Hepatocyte (in vitro differentiated cells): ENCODE data around the gene SLC20A1. TPM values are rescaled to one million over a fixed set of nuclear protein-coding genes. Genes with fewer than 3 reads are reported as not detected.

Source experiments
- DNase-seq: peaks from one replicate; pipeline ENCODE4 v3.0.0-alpha.2; 2016; ENCODE audit warnings: low spot score
- H2AFZ ChIP-seq: fragments of 200-600 bp; sonication (generic); 2 replicates; pipeline ENCODE4 v1.6.0; 2016; ENCODE audit warnings: antibody characterized with exemption, mild to moderate bottlenecking
- H3K27ac ChIP-seq: fragments of 200-600 bp; sonication (generic); 2 replicates; pipeline ENCODE4 v1.5.1; 2016; ENCODE audit warnings: mild to moderate bottlenecking
- H3K27me3 ChIP-seq: fragments of 200-600 bp; sonication (generic); 2 replicates; pipeline ENCODE4 v1.6.1; 2016
- H3K36me3 ChIP-seq: fragments of 200-600 bp; sonication (generic); replicated peaks from 2 replicates; pipeline ENCODE4 v1.5.1; 2016; ENCODE audit warnings: low read depth; ENCODE audit not compliant: insufficient read depth
- H3K4me1 ChIP-seq: fragments of 200-600 bp; sonication (generic); 2 replicates; pipeline ENCODE4 v1.5.1; 2016; ENCODE audit warnings: mild to moderate bottlenecking, moderate library complexity; ENCODE audit not compliant: insufficient read depth
- H3K4me2 ChIP-seq: fragments of 200-600 bp; sonication (generic); 2 replicates; pipeline ENCODE4 v1.6.0; 2016
- H3K4me3 ChIP-seq: fragments of 200-600 bp; sonication (generic); 2 replicates; pipeline ENCODE4 v1.5.1; 2016; ENCODE audit warnings: mild to moderate bottlenecking
- H3K79me2 ChIP-seq: fragments of 200-600 bp; sonication (generic); 2 replicates; pipeline ENCODE4 v1.6.0; 2017; ENCODE audit warnings: mild to moderate bottlenecking
- H3K9me2 ChIP-seq: fragments of 200-600 bp; sonication (generic); replicated peaks from 2 replicates; pipeline ENCODE4 v1.6.0; 2017; ENCODE audit warnings: mild to moderate bottlenecking; ENCODE audit not compliant: insufficient read depth
- H3K9me3 ChIP-seq: fragments of 200-600 bp; sonication (generic); 2 replicates; pipeline ENCODE4 v1.5.1; 2016; ENCODE audit warnings: low read depth, mild to moderate bottlenecking
- H4K20me1 ChIP-seq: fragments of 200-600 bp; sonication (generic); 2 replicates; pipeline ENCODE4 v1.6.0; 2016; ENCODE audit warnings: mild to moderate bottlenecking; ENCODE audit not compliant: insufficient read depth, poor library complexity, severe bottlenecking
- CTCF ChIP-seq: fragments of 200-600 bp; sonication (generic); IDR thresholded peaks from 2 replicates; pipeline ENCODE4 v1.5.1; 2016; ENCODE audit warnings: antibody characterized with exemption, mild to moderate bottlenecking; ENCODE audit not compliant: poor library complexity
- EZH2 ChIP-seq: fragments of 200-600 bp; sonication (generic); IDR thresholded peaks from 2 replicates; pipeline ENCODE4 v1.6.1; 2016; ENCODE audit warnings: antibody characterized with exemption, mild to moderate bottlenecking, borderline replicate concordance
- EZH2phosphoT487 ChIP-seq: fragments of 200-600 bp; sonication (generic); IDR thresholded peaks from one replicate; pipeline ENCODE4 v1.6.1; 2018; ENCODE audit warnings: antibody characterized with exemption, mild to moderate bottlenecking, low read depth, moderate library complexity; ENCODE audit not compliant: unreplicated experiment, severe bottlenecking
- WGBS: methylation state at CpG from one replicate; pipeline ENCODE4 v1.1.6; 2016; ENCODE audit warnings: low lambda C conversion rate; ENCODE audit errors: missing lambda C conversion rate; 5-methylcytosine and 5-hydroxymethylcytosine counted together
- polyA plus RNA-seq: library from polyadenylated mRNA; unstranded; fragments of >200 nt; fragmentation: Nextera tagmentation; extraction: Ambion mirVana; gene quantifications from 2 replicates; pipeline ENCODE4 v1.2.1, GENCODE V29; 2016
- total RNA-seq: library from RNA; depleted of rRNA; stranded (reverse); fragments of >200 nt; gene quantifications from 2 replicates; pipeline ENCODE4 v1.2.3, GENCODE V29; 2014

Gene SLC20A1
- total and polyA plus RNA-seq, 2 experiments from 2014 or later = 63.6 to 135 TPM

- 76% methylated on average over 15 of the region's 16 CpGs for WGBS
- no peaks in the 10 kb centered on the region for H3K27me3 ChIP-seq
- peak overlapping the region; percentile 55 for H3K27ac ChIP-seq
- no peak for TF ChIP-seq EZH2phosphoT487
- TF ChIP-seq CTCF = no peak
- TF ChIP-seq EZH2 = no peak
- H2AFZ ChIP-seq = no peak overlapping the region
- no peak overlapping the region for H3K4me2 ChIP-seq
- no peaks in the 10 kb centered on the region for H3K9me3 ChIP-seq
- no peaks in the 10 kb centered on the region for H4K20me1 ChIP-seq
- H3K36me3 ChIP-seq = no peaks in the 10 kb centered on the region
- H3K4me3 ChIP-seq = no peak overlapping the region
- peak; percentile 44 for DNase-seq
- peaks cover 11% of the 10 kb centered on the region for H3K4me1 ChIP-seq
- no peaks in the 10 kb centered on the region for H3K79me2 ChIP-seq
- H3K9me2 ChIP-seq = no peaks in the 10 kb centered on the region
Observed at GRCh38 chr2:112634153-112634873, 11.4 kb upstream of the SLC20A1 start.

- WGBS = 95% methylated on average over 6 of the region's 6 CpGs
- Histone ChIP-seq H3K9me3 (no peaks in the 10 kb centered on the region), H3K27me3 (no peaks in the 10 kb centered on the region), H2AFZ (no peak overlapping the region), H3K36me3 (no peaks in the 10 kb centered on the region), H3K27ac (no peak overlapping the region), H3K79me2 (no peaks in the 10 kb centered on the region), H3K4me2 (no peak overlapping the region), H4K20me1 (no peaks in the 10 kb centered on the region), H3K4me1 (peaks cover 11% of the 10 kb centered on the region), H3K9me2 (no peaks in the 10 kb centered on the region), H3K4me3 (no peak overlapping the region)
- DNase-seq = no peak
- TF ChIP-seq EZH2 (no peak), CTCF (no peak), EZH2phosphoT487 (no peak)
Observed at GRCh38 chr2:112634874-112635157, 10.9 kb upstream of the SLC20A1 start.

- H4K20me1 ChIP-seq = no peaks in the 10 kb centered on the region
- H3K9me2 ChIP-seq = no peaks in the 10 kb centered on the region
- H3K4me1 ChIP-seq = no peaks in the 10 kb centered on the region
- H3K4me3 ChIP-seq = no peak overlapping the region
- H2AFZ ChIP-seq = no peak overlapping the region
- H3K9me3 ChIP-seq = no peaks in the 10 kb centered on the region
- no peak overlapping the region for H3K4me2 ChIP-seq
- TF ChIP-seq CTCF (no peak), EZH2 (no peak), EZH2phosphoT487 (no peak)
- H3K27me3 ChIP-seq = no peaks in the 10 kb centered on the region
- no peak overlapping the region for H3K27ac ChIP-seq
- H3K79me2 ChIP-seq = no peaks in the 10 kb centered on the region
- WGBS = 86% methylated on average over 7 of the region's 7 CpGs
- H3K36me3 ChIP-seq = no peaks in the 10 kb centered on the region
- DNase-seq = no peak
Observed at GRCh38 chr2:112636605-112637288, 9.0 kb upstream of the SLC20A1 start.
